ENCODE measurements around the gene CDK11B.
"Not testable (repeated sequence)": the region's sequence is repeated elsewhere in the genome, so short reads cannot be mapped to it uniquely, and the experiment has no call there.

The CDK11B gene

DNA sequence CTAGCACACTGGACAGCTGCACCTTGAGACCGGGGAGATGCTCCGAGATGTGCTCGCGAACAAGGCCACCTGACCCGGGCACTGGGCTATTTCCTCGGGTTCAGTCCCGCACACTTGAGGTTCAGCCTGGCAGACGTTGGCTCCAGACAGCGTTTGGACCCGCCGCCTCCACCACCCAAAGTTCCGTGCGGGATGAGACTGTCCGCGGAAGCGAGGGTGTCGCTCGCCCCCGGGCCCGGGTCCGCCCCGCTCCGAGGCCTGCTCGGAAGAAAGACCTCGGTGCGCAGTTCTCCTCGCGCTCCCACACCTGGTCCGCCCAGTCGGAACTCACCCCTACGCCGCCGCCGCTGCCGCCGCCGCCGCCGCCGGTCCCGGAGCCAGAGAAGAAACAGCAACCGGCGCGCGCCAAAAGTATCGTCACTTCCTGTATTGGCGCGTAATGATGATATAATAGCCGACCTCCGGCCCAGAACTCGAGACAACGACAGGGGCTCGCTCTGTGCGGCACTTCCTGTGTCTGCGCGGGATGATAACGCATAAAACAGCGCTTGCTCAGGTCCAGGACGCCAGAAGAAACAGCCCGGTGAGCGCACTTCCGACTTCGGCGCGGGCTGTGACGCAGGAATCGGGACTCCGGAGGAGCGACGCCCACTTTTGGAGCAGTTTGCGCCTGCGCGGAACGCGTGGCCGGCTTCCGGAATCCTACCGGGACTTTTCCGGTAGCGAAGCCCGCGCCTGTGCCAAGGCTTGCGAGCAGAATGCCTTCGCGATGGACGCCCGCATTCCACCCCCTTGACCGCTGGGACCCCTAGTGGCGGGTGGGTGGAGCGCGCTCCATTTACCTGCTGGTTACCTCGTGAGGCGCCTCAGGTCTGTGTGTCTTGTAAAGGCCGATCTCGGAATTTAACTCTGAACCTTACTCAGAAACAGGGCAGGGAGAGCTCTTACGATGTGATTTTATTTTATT, at the start of gene CDK11B:
Gene CDK11B (minus strand): TSS at position 422 of the 967 bp plus-strand sequence. CDS start 1,519 bp downstream, outside the sequence.
- H3K4me1 ChIP-seq (ENCODE audit: control insufficient read depth, insufficient read depth, low read length); H3K27me3 ChIP-seq (ENCODE audit: control insufficient read depth, insufficient read depth, low read length); H3K36me3 ChIP-seq (ENCODE audit: control insufficient read depth, insufficient read depth, low read length); H3K9me3 ChIP-seq (ENCODE audit: control insufficient read depth, low read length): not testable (repeated sequence)
- H3K9ac ChIP-seq (ENCODE audit: low read length), result peak within 1 kb of the TSS; percentile 98
- H3K4me3 ChIP-seq (ENCODE audit: low read length), result peak within 1 kb of the TSS; percentile 71

DNA sequence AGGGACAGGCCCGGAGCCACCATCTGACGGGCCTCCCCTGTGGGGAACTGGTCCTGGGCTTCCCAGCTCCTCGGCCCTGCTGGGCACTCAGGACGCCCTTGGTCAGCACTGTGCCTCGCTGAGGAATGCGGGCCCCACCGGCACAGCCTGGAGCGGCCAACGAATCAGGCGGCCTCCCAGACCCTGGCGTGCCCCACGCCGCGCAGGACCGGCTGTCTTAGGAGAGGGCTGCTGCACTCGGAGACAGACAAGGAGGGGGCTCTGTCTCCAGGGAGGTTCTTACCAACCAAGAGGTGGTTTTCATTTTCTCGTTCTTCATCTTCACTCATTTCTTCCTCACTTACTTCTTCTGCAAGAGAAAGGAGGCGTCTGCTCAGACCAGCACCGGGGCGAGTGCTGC, 49.1 kb upstream of the CDK11B start:
- H3K4me1 ChIP-seq (ENCODE audit: control insufficient read depth, insufficient read depth, low read length); H3K9ac ChIP-seq (ENCODE audit: low read length); H3K27me3 ChIP-seq (ENCODE audit: control insufficient read depth, insufficient read depth, low read length); H3K9me3 ChIP-seq (ENCODE audit: control insufficient read depth, low read length); H3K36me3 ChIP-seq (ENCODE audit: control insufficient read depth, insufficient read depth, low read length); H3K4me3 ChIP-seq (ENCODE audit: low read length): not testable (repeated sequence)

DNA sequence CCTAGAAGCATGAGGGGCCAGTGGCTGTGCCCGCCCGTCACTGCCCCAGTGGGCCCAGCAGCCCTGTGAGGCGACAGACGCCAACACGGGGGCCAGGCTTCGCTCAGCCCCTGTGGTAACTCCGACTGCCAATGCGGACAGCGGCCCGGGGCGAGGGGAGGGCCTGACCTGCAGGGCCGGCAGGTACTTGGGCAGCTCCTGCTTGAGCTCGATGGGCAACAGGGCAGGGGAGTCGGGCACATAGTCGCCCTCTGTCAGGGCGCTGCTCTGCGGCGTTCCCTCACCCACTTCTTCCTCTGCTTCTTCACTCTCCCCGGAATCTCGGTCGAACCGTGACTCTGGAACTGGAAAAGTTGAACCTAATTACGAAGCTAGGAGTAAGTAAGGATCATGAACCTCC, 48.4 kb upstream of the CDK11B start:
- not testable (repeated sequence) for H3K4me3 ChIP-seq (ENCODE audit: low read length); H3K27me3 ChIP-seq (ENCODE audit: control insufficient read depth, insufficient read depth, low read length); H3K9ac ChIP-seq (ENCODE audit: low read length); H3K9me3 ChIP-seq (ENCODE audit: control insufficient read depth, low read length); H3K36me3 ChIP-seq (ENCODE audit: control insufficient read depth, insufficient read depth, low read length); H3K4me1 ChIP-seq (ENCODE audit: control insufficient read depth, insufficient read depth, low read length)

DNA sequence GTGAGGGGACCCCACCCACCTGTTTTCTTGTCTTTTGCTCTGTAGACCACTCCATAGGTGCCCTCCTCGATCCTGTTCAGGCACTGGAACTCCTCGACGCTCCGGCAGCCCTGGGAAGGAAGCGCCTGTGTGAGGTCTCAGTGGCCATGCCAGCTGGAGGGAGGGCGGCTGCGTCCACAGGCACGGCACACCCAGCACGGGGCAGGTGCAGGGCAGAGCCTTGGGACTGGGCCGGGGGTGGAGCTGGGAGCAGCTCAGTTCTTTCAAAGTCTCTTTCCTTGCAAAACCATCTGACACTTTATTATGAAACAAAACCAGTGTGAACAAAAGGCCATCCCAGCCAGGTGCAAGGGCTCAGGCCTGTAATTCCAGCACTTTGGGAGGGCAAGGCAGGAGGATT, 46.8 kb upstream of the CDK11B start:
- H3K27me3 ChIP-seq (ENCODE audit: control insufficient read depth, insufficient read depth, low read length); H3K4me1 ChIP-seq (ENCODE audit: control insufficient read depth, insufficient read depth, low read length); H3K9ac ChIP-seq (ENCODE audit: low read length); H3K4me3 ChIP-seq (ENCODE audit: low read length); H3K9me3 ChIP-seq (ENCODE audit: control insufficient read depth, low read length); H3K36me3 ChIP-seq (ENCODE audit: control insufficient read depth, insufficient read depth, low read length): not testable (repeated sequence)

DNA sequence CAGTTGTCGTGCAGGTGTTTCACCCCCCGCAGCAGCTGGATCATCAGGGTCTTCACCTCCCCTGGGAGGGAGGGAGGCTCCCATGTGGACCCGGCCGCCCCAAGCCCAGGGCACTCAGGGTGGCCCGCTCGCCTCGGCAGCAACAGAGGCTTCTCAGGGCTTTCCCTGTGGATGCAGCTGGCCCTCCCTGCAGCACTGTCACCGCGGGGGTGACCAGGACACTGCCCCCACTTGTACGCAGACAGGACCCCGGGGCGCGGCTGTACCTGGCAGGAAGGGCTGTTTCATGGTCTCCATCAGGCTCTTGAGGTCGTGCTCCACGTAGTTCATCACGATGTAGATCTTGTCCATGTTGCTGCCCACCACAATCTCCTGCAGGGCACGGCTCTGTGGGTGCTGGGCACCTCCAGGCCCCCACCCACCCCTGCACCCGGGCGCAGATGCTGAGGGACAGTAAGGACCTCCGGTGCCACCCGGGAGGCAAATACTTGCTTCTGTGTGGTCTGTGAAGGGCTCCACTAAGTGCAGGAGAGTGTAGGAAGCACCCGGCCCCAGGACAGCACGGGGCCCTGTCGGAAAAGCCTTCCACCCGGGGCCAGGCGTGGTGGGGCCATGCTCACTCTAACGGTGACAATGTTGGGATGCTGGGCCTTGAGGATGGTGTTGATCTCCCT, 45.6 kb upstream of the CDK11B start:
- not testable (repeated sequence) for H3K4me3 ChIP-seq (ENCODE audit: low read length); H3K27me3 ChIP-seq (ENCODE audit: control insufficient read depth, insufficient read depth, low read length); H3K9ac ChIP-seq (ENCODE audit: low read length); H3K4me1 ChIP-seq (ENCODE audit: control insufficient read depth, insufficient read depth, low read length); H3K36me3 ChIP-seq (ENCODE audit: control insufficient read depth, insufficient read depth, low read length); H3K9me3 ChIP-seq (ENCODE audit: control insufficient read depth, low read length)

DNA sequence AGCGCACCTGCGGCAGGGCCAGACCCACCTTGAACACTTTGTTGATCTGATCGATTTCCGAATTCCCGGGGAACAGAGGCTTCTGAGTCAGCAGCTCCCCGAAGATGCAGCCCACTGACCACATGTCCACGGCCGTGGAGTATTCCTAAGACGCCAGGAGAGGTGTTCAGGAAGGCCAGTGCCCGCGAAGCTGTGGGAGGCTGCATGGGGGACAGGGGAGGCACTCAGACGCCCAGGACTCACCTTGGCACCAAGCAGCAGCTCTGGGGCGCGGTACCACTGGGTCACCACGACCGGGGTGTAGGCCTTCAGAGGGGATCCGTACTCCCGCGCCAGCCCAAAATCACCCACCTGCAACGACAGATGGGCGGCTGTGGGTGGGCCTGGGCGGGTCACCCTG, 45.0 kb upstream of the CDK11B start:
- Histone ChIP-seq H3K9ac (ENCODE audit: low read length) (no peak overlapping the region), H3K4me1 (ENCODE audit: control insufficient read depth, insufficient read depth, low read length) (no peaks in the 10 kb centered on the region), H3K4me3 (ENCODE audit: low read length) (no peak overlapping the region), H3K9me3 (ENCODE audit: control insufficient read depth, low read length) (no peaks in the 10 kb centered on the region), H3K27me3 (ENCODE audit: control insufficient read depth, insufficient read depth, low read length) (no peaks in the 10 kb centered on the region), H3K36me3 (ENCODE audit: control insufficient read depth, insufficient read depth, low read length) (no peaks in the 10 kb centered on the region)

DNA sequence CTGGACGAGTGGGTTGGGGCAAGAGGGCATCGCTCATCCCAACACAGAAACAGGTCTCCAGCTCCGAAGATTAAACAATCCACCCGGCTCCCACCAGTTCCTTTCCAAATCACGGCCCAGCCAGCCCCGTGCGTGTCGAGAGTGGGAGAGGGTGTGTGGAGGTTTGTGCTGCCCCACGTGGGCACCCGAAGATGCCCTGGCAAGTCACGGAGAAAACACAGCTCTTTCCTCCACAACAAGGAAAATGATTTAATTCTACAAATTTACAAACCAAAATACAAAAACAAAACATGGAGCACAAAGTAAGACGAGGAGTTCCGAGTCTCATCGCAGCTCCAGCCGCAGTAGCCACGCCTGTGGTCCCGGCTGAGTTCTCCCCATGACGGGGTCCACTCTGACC, 43.7 kb upstream of the CDK11B start:
- not testable (repeated sequence) for H3K9me3 ChIP-seq (ENCODE audit: control insufficient read depth, low read length); H3K4me1 ChIP-seq (ENCODE audit: control insufficient read depth, insufficient read depth, low read length); H3K9ac ChIP-seq (ENCODE audit: low read length); H3K27me3 ChIP-seq (ENCODE audit: control insufficient read depth, insufficient read depth, low read length); H3K36me3 ChIP-seq (ENCODE audit: control insufficient read depth, insufficient read depth, low read length); H3K4me3 ChIP-seq (ENCODE audit: low read length)

DNA sequence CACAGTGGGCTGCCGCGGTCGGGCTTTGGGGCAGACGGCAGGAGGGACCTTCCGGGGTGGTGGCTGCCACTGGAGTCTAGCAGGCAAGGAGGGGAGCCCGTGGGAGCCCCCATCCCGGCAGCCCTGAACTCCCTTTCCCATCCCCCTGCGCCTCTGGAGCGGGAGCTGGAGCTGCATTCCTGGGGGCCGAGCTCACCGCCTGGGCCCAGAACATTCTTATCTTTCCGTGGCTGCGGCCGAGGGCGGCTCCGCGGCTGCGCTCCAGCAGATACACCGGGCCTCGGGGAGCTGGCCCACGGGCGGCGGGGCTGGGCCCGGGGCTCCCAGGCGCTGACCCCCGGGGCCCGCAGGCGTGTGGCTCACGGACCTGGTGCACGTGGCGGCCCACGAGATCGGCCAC, 41.8 kb upstream of the CDK11B start:
- H3K27me3 ChIP-seq (ENCODE audit: control insufficient read depth, insufficient read depth, low read length); H3K4me1 ChIP-seq (ENCODE audit: control insufficient read depth, insufficient read depth, low read length); H3K9me3 ChIP-seq (ENCODE audit: control insufficient read depth, low read length); H3K9ac ChIP-seq (ENCODE audit: low read length); H3K36me3 ChIP-seq (ENCODE audit: control insufficient read depth, insufficient read depth, low read length); H3K4me3 ChIP-seq (ENCODE audit: low read length): not testable (repeated sequence)

DNA sequence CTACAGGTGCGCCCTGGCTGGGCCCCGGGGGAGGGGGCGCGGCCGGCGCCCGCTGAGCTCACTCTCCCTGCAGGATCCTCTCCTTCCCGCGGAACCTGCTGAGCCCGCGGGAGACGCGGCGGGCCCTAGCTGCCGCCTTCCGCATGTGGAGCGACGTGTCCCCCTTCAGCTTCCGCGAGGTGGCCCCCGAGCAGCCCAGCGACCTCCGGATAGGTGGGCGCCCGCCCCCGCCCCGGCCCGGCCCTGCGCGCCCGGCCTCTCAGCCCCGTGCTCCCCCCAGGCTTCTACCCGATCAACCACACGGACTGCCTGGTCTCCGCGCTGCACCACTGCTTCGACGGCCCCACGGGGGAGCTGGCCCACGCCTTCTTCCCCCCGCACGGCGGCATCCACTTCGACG, 41.3 kb upstream of the CDK11B start:
- H3K27me3 ChIP-seq (ENCODE audit: control insufficient read depth, insufficient read depth, low read length); H3K9ac ChIP-seq (ENCODE audit: low read length); H3K4me1 ChIP-seq (ENCODE audit: control insufficient read depth, insufficient read depth, low read length); H3K9me3 ChIP-seq (ENCODE audit: control insufficient read depth, low read length); H3K36me3 ChIP-seq (ENCODE audit: control insufficient read depth, insufficient read depth, low read length); H3K4me3 ChIP-seq (ENCODE audit: low read length): not testable (repeated sequence)

DNA sequence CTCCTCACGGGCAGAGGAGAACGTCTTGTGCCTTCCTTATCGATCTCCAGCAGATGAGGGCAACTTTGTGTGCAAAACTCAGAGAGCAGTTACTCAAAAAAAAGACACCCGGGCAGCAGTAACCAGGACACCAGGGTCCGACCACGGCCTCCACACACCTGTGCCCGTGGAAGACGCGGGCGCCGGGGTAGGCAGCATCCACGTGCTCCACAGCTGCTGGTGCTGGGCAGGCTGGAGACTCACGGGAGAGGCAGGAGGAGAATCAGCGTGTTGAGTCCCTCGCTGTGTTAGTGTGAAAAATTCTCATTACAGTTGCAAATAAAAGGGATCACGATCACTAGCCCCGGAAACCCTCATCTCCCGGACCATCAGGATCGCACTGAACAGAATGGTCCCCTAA, 40.3 kb upstream of the CDK11B start:
- H3K9ac ChIP-seq (ENCODE audit: low read length); H3K4me1 ChIP-seq (ENCODE audit: control insufficient read depth, insufficient read depth, low read length); H3K36me3 ChIP-seq (ENCODE audit: control insufficient read depth, insufficient read depth, low read length); H3K4me3 ChIP-seq (ENCODE audit: low read length); H3K9me3 ChIP-seq (ENCODE audit: control insufficient read depth, low read length); H3K27me3 ChIP-seq (ENCODE audit: control insufficient read depth, insufficient read depth, low read length): not testable (repeated sequence)

DNA sequence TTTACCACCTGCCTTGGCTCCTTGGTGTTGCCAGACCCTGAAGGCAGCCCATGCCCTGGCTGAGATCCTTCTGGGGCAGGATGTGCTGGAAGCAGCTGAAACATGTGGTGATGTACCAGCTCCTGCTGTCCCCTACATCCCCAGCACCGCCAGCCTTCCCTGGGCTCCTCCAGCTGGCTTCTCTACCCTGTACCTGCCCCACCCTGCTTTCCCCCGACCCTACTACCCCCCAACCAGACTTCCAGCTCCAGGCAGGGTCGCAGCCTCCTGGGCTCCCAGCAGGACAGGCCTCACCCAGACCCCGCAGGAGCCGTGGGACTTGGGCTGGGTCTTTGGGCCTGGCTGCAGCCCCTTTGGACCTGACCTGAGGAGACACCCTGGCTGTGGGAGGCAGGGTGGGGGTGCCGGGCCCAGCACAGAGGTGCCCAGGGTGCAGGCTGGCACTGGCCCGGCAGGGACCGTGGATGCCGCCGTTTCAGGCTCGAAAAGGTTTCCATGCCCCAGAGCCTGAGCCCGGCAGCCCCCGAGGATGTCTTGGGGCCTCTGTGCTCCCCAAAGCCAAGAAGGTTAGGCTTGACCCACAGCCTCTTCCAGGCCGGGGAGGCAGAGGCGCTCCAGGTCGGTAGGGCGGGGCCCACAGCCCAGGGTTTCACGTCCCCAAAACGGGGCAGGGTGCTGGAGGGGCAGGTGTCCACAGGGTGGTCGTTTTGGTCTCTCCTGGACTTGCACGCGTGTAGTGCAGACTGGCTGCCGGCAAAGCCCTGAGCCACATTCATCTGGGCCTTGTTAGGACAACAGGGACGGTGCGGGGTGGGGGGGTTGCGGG, 38.8 kb upstream of the CDK11B start:
- H3K27me3 ChIP-seq (ENCODE audit: control insufficient read depth, insufficient read depth, low read length); H3K36me3 ChIP-seq (ENCODE audit: control insufficient read depth, insufficient read depth, low read length); H3K4me1 ChIP-seq (ENCODE audit: control insufficient read depth, insufficient read depth, low read length); H3K9me3 ChIP-seq (ENCODE audit: control insufficient read depth, low read length); H3K4me3 ChIP-seq (ENCODE audit: low read length); H3K9ac ChIP-seq (ENCODE audit: low read length): not testable (repeated sequence)
